Esophagus mucosa (tissue), 1 donor: Measurements from ENCODE around the gene TGM3. TPM values are rescaled to one million over a fixed set of nuclear protein-coding genes. Genes with fewer than 3 reads are reported as not detected.

ENCODE experiments used
- ATAC-seq: fragments of 200-7000 bp; cut with Tn5 transposase; one replicate; pipeline ENCODE4 v1.9.1; 2020
- total RNA-seq: library from RNA; stranded (reverse); gene quantifications from one replicate; pipeline ENCODE4 v1.2.4, GENCODE V29; 2023
- donor health status: DM: yes; HTN: yes; CAD: no.

The TGM3 gene
- total RNA-seq, 1 donor from 2014 or later, result 1,379 TPM

DNA sequence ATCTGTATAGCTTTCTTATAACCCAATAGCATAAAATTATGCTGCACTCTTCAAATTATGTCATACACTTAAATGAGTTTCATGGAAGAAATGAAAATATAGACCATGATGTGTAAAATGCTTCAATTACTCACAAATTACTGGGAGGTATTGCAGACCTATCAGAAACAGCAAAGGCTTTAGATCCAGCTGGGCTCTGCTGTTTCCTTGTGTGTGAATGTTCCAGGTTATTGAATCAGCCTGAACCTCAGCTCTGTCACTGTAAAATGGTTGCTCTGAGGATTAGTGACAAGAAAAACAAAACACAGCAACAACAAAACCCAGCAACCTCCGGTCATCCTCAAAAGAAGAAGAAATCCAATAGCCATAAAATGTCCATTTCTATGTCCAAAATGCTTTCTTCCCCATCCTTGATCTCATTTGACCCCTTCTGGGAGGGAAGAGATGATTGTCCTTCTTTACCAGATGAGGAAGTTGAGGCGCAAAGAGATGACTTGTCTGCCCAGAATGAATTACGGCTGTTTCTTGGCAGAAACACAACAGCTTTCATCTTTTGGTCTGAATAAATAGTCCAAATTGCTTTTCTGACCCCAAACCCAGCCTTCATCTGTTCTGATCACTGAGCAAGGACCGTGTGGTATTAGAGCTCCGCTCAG, 42.7 kb downstream of the TGM3 start:
- no peak for ATAC-seq

DNA sequence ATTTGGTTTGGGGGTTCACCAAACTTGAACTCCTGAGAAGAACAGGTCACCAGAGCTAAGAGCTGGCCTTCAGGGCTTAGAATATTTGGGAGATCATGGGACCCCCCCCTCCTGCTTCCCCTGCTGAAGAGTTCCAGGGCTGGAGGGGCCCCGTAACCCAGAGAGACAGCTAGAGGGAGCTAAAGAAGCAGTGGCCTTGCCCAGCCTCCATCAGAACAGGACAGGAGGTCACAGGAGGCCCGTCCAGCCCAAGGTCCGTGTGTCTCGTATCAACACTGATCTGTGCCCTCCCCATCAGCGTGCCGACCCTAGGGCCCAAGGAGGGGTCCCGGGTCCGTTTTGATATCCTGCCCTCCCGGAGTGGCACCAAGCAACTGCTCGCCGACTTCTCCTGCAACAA, 44.3 kb downstream of the TGM3 start:
- ATAC-seq, result no peak

- ATAC-seq, result peak; percentile 2
Observed at GRCh38 chr20:2340823-2341222, 45.0 kb downstream of the TGM3 start.

DNA sequence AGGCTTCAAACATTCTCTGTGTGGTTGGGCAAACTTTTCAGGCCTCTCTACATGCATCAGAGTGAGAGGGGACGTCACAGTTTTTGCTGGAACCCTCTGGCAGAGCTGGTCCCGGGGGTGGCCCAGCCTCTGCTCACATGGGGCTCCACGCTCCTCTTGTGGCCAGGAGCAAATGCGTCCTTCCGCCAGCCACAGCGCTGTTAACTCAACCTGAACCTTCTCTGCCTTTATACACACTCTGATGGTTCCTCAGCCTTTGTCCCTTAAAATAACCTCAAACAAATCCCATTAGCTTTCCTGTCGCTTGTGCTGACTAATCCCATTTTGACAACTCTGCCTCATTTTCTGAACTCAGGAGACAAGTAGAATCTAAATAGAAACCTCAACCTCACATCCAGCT, 45.5 kb downstream of the TGM3 start:
- no peak for ATAC-seq

DNA sequence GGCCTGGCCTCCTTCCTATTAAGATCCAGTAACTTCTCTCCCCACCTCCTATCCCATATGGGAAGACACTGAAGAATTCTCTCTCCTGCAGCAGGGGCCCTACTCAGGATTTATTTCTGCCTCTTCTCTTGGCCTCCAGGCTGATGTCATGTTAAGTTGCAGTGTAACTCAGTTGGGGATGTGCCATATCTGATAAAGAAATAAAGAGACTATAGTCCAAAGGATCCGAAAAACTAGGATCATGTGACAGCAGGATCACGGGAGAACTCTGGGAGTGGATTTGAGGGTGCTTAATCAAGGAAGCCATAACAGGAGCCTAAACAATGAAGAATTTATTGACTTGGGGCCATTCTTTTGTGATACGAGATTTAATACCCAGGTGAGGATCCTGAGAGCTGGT, 46.4 kb downstream of the TGM3 start:
- peak; percentile 3 for ATAC-seq

DNA sequence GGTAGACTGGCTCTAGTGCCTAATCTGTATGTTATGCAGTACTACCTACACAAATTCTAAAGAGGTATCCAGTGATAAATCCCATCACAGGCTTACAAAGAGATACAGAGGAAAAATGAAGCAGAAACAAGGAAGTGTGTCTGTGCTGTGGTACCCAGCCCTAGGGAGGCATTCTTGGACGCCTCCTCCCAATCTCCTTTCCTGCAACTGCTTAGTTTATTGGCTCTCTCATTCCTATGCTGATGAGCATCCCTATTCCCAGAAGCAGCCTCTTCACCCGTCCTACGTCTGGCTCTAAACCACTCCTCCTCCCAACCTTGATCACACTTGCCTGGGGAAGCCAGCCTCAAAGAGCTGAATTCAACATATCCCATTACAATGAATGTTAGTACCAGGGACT, 50.4 kb downstream of the TGM3 start:
- ATAC-seq, result peak; percentile 3

DNA sequence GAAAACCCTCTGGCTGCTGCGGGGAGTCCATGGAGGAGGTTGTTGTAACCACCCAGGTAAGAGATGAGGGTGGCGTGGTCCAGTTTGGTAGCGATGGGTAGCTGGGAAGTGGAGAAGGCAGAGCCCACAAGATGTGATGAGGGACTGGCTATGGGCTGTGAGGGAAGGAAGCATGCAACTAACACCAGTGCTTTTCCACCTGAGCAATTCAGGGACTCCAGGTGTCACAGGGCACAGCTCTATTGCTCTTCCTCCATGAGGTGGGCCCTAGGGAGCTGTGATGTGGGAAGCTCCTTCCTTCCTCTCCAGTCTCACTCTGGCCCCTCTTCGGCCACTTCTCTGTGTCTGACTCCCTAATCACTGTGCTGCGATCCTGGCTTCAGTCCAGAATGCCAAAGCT, 52.5 kb downstream of the TGM3 start:
- ATAC-seq, result no peak

- no peak for ATAC-seq
Observed at GRCh38 chr20:2349801-2350200, 54.0 kb downstream of the TGM3 start.

- ATAC-seq, result no peak
Observed at GRCh38 chr20:2350606-2351005, 54.8 kb downstream of the TGM3 start.

- no peak for ATAC-seq
Observed at GRCh38 chr20:2353231-2353630, 57.4 kb downstream of the TGM3 start.

GRCh38 chr20:2357114-2357513, 61.3 kb downstream of the TGM3 start:
- no peak for ATAC-seq

DNA sequence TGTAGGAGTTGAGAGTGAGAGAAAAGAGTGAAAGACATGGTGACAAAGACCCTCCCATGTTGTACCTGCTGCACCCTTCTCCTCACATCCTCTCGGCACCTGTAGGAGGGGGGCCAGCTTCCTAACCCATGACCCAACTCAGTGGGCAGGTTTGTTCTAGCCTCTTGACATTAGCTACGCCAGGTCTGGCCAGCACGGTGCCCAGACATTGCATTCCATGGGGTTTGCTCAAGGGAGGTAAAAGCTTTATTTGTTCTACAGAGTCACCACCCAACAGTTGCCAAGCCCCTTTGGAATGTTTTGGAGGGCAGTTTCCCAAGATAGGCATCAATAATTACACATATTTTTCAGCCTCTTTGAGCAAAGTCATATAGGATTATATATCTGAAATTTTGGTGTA, 62.2 kb downstream of the TGM3 start:
- ATAC-seq, result no peak

- ATAC-seq, result no peak
Observed at GRCh38 chr20:2361035-2361593, 65.3 kb downstream of the TGM3 start.

DNA sequence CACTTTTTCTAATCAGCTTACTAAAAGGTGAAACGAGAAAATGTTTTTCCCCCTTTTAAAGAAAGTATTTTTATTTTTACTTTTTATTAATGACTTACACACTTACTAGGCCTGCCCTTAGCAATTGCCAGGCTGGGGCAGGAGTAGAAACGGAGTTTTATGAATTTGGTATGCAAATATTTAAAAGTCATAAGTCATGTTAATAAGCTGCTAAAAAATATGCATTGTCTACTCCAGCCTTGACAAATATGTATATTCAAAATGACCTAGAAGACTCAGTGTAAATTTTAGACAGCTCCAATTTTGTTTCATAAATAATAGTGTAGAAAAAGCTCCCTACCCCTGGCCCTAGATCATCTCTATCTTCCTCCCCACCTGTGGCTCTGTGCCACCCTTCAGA, 67.4 kb downstream of the TGM3 start:
- no peak for ATAC-seq

DNA sequence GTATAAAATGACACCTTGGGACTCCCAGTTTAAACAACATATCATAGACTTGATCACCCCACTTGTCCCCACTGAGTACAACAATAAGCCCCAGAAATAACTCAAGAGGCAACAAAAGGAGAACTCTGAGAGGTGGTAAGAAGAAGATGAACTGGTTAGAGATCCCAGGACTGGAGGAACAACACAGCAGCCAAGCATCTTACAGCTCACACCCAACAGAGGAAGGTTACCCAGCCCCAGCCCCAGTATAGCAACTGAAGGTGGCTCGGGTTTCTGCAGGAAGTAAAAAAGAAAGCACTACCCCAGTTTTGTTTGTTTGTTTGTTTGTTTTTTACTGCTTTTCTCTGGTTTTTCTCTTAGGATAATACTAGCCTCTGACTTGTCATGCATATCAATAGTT, 67.8 kb downstream of the TGM3 start:
- ATAC-seq, result no peak

GRCh38 chr20:2364044-2364443, 68.2 kb downstream of the TGM3 start:
- peak; percentile 33 for ATAC-seq

DNA sequence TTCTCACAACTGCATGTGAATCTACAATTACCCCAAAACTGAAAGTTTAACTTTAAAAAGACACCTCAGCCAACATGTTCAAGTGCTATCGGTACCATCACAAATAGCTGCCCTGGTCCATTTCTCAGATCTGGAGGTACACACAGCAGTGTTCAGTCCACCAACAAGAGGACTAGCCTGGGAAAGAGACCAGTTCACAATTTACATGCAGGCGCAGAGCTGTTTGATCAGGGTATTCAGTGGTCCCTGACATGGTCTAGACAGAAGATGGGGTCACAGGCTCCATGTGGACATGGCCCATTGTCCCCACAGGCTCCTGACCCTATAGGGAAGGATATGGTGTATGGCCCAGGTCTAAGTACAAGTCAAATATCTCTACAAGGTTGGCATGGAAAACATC, 69.3 kb downstream of the TGM3 start:
- no peak for ATAC-seq

- no peak for ATAC-seq
Observed at GRCh38 chr20:2365666-2366065, 69.9 kb downstream of the TGM3 start.

GRCh38 chr20:2368621-2369020, 72.8 kb downstream of the TGM3 start:
- ATAC-seq, result no peak

GRCh38 chr20:2373098-2373497, 77.3 kb downstream of the TGM3 start:
- no peak for ATAC-seq

DNA sequence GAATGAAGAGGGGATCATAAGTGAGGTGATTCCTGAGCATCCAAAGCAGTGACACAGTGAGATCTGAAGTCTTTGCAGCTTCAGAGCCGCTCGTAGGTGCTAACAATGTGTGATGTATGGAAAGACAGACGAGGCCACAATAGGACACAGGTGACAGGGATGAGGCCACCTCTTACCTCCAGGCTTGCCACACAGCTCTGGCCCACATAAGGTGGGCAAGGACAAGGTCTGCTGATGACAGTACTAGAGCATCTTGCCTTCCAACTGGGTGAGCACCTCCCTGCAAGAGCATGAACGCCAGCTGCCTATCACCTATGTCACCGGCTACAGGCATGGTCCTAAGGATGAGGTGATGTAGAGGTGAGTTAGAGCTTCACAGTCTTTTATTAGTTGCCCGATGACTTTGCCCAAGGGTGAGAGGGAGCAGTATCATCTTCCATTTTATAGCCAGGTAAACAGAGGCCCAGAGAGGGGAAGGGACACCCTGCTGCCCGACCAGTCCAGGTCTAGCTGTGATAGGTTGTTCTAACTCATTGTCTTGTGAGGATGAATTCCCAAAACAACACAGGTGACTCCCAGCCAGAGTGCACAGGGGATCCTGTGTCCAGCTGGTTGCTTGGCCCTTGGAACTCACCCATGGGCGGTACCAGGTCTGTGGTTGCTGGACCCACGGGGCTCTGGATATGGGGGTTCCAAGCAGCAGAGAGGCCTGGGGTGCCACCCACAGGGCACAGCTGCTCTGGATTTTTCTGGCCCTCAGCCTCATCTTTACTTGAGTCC, 78.7 kb downstream of the TGM3 start:
- no peak for ATAC-seq

DNA sequence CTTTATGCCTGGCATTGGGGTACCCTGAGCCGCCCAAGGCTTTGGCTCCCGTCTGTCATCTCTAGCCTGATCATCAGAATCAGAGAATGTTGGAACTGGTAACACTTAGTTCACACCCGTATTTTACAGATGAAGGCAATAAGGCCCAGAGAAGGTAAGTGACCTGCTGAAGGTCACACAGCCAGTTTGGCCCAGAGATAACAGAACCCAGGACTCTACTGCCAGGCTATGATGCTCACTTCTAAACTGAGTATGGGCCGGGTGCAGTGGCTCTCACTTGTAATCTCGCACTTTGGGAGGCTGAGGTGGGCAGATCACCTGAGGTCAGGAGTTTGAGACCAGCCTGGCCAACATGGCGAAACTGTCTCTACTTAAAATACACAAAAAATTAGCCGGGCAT, 83.1 kb downstream of the TGM3 start:
- ATAC-seq, result no peak

- ATAC-seq, result no peak
Observed at GRCh38 chr20:2379511-2380229, 83.9 kb downstream of the TGM3 start.

- no peak for ATAC-seq
Observed at GRCh38 chr20:2380601-2381000, 84.8 kb downstream of the TGM3 start, which contains the start of gene TGM6. TGM6 (plus strand) TSS chr20:2380901; CDS start chr20:2380969, 68 bp downstream.
